Upper lobe of right lung (tissue), 1 donor: Measurements from ENCODE around the gene PTPRF. TPM values are rescaled to one million over a fixed set of nuclear protein-coding genes. Genes with fewer than 3 reads are reported as not detected.

ENCODE experiments used
- ATAC-seq: fragments of 200-7000 bp; cut with Tn5 transposase; one replicate; pipeline ENCODE4 v1.9.1; 2020; ENCODE audit warnings: mild to moderate bottlenecking, moderate library complexity
- DNase-seq: peaks from one replicate; pipeline ENCODE4 v3.0.0-alpha.2; 2020
- H3K27ac ChIP-seq: fragments of 200-600 bp; one replicate; pipeline ENCODE4 v1.8.0; 2022
- H3K27me3 ChIP-seq: fragments of 200-600 bp; one replicate; pipeline ENCODE4 v1.8.0; 2022; ENCODE audit warnings: mild to moderate bottlenecking
- H3K36me3 ChIP-seq: fragments of 200-600 bp; one replicate; pipeline ENCODE4 v1.8.0; 2022
- H3K4me1 ChIP-seq: fragments of 200-600 bp; one replicate; pipeline ENCODE4 v1.8.0; 2022
- H3K4me3 ChIP-seq: fragments of 200-600 bp; one replicate; pipeline ENCODE4 v1.8.0; 2022; ENCODE audit warnings: mild to moderate bottlenecking
- H3K9me3 ChIP-seq: fragments of 200-600 bp; one replicate; pipeline ENCODE4 v1.8.0; 2022
- intact Hi-C: fragments of 100-400 bp; cut with DNase I; formaldehyde crosslinking; loops from one replicate; pipeline ENCODE4 v1.11.0; 2022
- total RNA-seq: library from RNA; stranded (reverse); fragmentation: NEBNext Ultra II Directional; extraction: Animal tissue kit (Norgen Biotek cat#: 25700); gene quantifications from one replicate; pipeline ENCODE4 v1.2.1, GENCODE V29; 2021
- TF ChIP-seq, protein P1 (sequence below): fragments of 200-600 bp; IDR thresholded peaks from one replicate; pipeline ENCODE4 v1.8.0; 2022; ENCODE audit warnings: antibody characterized with exemption
- donor health status: DM: no; HTN: yes; CAD: no; lungs with severe emphysema.

PTPRF gene
- total RNA-seq, 1 donor from 2014 or later = 199 TPM

DNA sequence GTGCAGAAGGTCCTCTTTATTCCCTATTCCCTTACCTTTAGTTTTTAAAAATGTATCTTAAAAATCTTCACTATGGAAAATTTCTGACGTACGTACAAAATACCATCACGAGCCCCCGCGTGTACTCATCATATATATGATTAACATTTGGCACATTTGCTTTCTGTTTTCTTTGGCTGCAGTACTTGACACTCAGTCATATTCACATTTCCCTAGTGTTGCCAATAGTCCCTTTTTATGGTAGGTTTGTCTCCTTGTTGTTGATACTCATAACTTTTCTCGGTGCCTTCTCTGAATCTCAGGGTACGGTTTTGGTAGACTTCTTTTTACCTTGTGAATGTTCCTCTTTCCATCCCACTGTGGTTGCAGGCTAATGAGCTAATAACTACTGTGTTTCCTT, 142.6 kb downstream of the PTPRF start:
- ATAC-seq = no peak
- Histone ChIP-seq H3K9me3 (no peaks in the 10 kb centered on the region), H3K4me3 (no peak overlapping the region), H3K27ac (no peak overlapping the region), H3K4me1 (no peaks in the 10 kb centered on the region), H3K27me3 (no peaks in the 10 kb centered on the region), H3K36me3 (peaks cover 97% of the 10 kb centered on the region)
- intact Hi-C loops = no loop called here
- no peak for DNase-seq
- TF ChIP-seq, protein P1, sequence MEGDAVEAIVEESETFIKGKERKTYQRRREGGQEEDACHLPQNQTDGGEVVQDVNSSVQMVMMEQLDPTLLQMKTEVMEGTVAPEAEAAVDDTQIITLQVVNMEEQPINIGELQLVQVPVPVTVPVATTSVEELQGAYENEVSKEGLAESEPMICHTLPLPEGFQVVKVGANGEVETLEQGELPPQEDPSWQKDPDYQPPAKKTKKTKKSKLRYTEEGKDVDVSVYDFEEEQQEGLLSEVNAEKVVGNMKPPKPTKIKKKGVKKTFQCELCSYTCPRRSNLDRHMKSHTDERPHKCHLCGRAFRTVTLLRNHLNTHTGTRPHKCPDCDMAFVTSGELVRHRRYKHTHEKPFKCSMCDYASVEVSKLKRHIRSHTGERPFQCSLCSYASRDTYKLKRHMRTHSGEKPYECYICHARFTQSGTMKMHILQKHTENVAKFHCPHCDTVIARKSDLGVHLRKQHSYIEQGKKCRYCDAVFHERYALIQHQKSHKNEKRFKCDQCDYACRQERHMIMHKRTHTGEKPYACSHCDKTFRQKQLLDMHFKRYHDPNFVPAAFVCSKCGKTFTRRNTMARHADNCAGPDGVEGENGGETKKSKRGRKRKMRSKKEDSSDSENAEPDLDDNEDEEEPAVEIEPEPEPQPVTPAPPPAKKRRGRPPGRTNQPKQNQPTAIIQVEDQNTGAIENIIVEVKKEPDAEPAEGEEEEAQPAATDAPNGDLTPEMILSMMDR = no peak

Other genes starting within 250 kb of the PTPRF start
- 18.9 TPM for gene C1orf210, start 245.3 kb upstream of the PTPRF start, total RNA-seq
- 59.4 TPM for gene TIE1, start 229.9 kb upstream of the PTPRF start, total RNA-seq
- 0.61 TPM for gene MPL, start 193.1 kb upstream of the PTPRF start, total RNA-seq
- gene CDC20, start 171.9 kb upstream of the PTPRF start, total RNA-seq = 1.8 TPM
- 98.9 TPM for gene ELOVL1, start 162.9 kb upstream of the PTPRF start, total RNA-seq
- gene MED8, start 141.1 kb upstream of the PTPRF start, total RNA-seq = 37.3 TPM
- 70.4 TPM for gene SZT2, start 141.0 kb upstream of the PTPRF start, total RNA-seq
- 72.6 TPM for gene HYI, start 77.0 kb upstream of the PTPRF start, total RNA-seq
- 40.4 TPM for gene KDM4A, start 119.3 kb downstream of the PTPRF start, total RNA-seq
- gene ST3GAL3, start 176.7 kb downstream of the PTPRF start, total RNA-seq = 20.5 TPM